ENCODE measurements around the gene RPAP3. TPM values are rescaled to one million over a fixed set of nuclear protein-coding genes. Genes with fewer than 3 reads are reported as not detected.

The RPAP3 gene
- total and polyA plus RNA-seq, 10 donors = 12.2 to 35.5 (median 26.4) TPM

GRCh38 chr12:47735649-47736048 is 29.8 kb upstream of the RPAP3 start:
- peaks cover 7 to 63% (median 54%) of the 10 kb centered on the region in 6 donors for H3K4me1 ChIP-seq
- H3K9me3 ChIP-seq = no peaks in the 10 kb centered on the region
- no peaks in the 10 kb centered on the region for H3K27me3 ChIP-seq (replicated peaks in 1 of 7)
- H3K4me3 ChIP-seq = no peak overlapping the region
- H3K36me3 ChIP-seq = peaks cover 0 to 18% (median 0%) of the 10 kb centered on the region in 6 donors
- TF ChIP-seq POLR2AphosphoS5 (IDR thresholded peaks at IDR 0.05) (no peak), CTCF (IDR thresholded peaks at IDR 0.05 in 8 of 11, conservative IDR thresholded peaks at IDR 0.05 in 3 of 11) (no peak), POLR2A (IDR thresholded peaks at IDR 0.05) (no peak)
- peak overlapping the region in 7 of 8 donors; percentile 8 to 81 (median 65) for H3K27ac ChIP-seq
- intact Hi-C loops (cut with DNase I; ENCODE audit: low total_unique reads) = no loop called here
- WGBS, 5 donors = 88 to 94% (median 91%) methylated on average over 10 to 11 of the region's 11 CpGs
- peak; percentile 64 for DNase-seq

GRCh38 chr12:47734725-47735480 is 29.1 kb upstream of the RPAP3 start:
- TF ChIP-seq POLR2AphosphoS5 (IDR thresholded peaks at IDR 0.05) (peak; percentile 12 to 62 (median 57)), POLR2A (IDR thresholded peaks at IDR 0.05) (no peak)
- intact Hi-C loops (cut with DNase I; ENCODE audit: low total_unique reads) = no loop called here
- no peak overlapping the region for H3K4me3 ChIP-seq
- DNase-seq = no peak
- H3K27me3 ChIP-seq (replicated peaks in 1 of 7) = no peaks in the 10 kb centered on the region
- H3K36me3 ChIP-seq = peaks cover 0 to 18% (median 0%) of the 10 kb centered on the region in 6 donors
- WGBS, 5 donors = 65 to 79% (median 75%) methylated on average over 8 to 12 of the region's 12 CpGs
- H3K9me3 ChIP-seq = no peaks in the 10 kb centered on the region
- peak overlapping the region in 6 of 8 donors; percentile 8 to 81 (median 68) for H3K27ac ChIP-seq
- H3K4me1 ChIP-seq = peaks cover 6 to 56% (median 47%) of the 10 kb centered on the region in 6 donors

- no peaks in the 10 kb centered on the region for H3K9me3 ChIP-seq
- intact Hi-C loops (cut with DNase I; ENCODE audit: low total_unique reads) = no loop called here
- no peak for TF ChIP-seq POLR2AphosphoS5 (IDR thresholded peaks at IDR 0.05)
- no peak for TF ChIP-seq CTCF (IDR thresholded peaks at IDR 0.05 in 8 of 11, conservative IDR thresholded peaks at IDR 0.05 in 3 of 11)
- TF ChIP-seq POLR2A (IDR thresholded peaks at IDR 0.05) = no peak
- no peaks in the 10 kb centered on the region for H3K27me3 ChIP-seq (replicated peaks in 1 of 7)
- H3K4me1 ChIP-seq = peaks cover 6 to 44% (median 37%) of the 10 kb centered on the region in 6 donors
- DNase-seq = no peak
- peaks cover 0 to 20% (median 0%) of the 10 kb centered on the region in 6 donors for H3K36me3 ChIP-seq
- WGBS, 5 donors = 75 to 93% (median 86%) methylated on average over 3 to 4 of the region's 4 CpGs
- H3K4me3 ChIP-seq = no peak overlapping the region
- H3K27ac ChIP-seq = no peak overlapping the region
Measured at GRCh38 chr12:47733142-47733541, 27.3 kb upstream of the RPAP3 start.

- WGBS, 5 donors = 57 to 85% (median 68%) methylated on average over 2 of the region's 2 CpGs
- intact Hi-C loops (cut with DNase I; ENCODE audit: low total_unique reads) = no loop called here
Measured at GRCh38 chr12:47732504-47732903, 26.7 kb upstream of the RPAP3 start.

More at GRCh38 chr12:47732504-47732903, 26.7 kb upstream of the RPAP3 start:
- DNase-seq = no peak
- TF ChIP-seq POLR2AphosphoS5 (IDR thresholded peaks at IDR 0.05) (no peak), CTCF (IDR thresholded peaks at IDR 0.05 in 8 of 11, conservative IDR thresholded peaks at IDR 0.05 in 3 of 11) (no peak), POLR2A (IDR thresholded peaks at IDR 0.05) (no peak)
- Histone ChIP-seq H3K4me3 (no peak overlapping the region), H3K4me1 (peaks cover 6 to 38% (median 30%) of the 10 kb centered on the region in 6 donors), H3K27ac (no peak overlapping the region), H3K27me3 (replicated peaks in 1 of 7) (no peaks in the 10 kb centered on the region), H3K9me3 (no peaks in the 10 kb centered on the region), H3K36me3 (peaks cover 0 to 14% (median 0%) of the 10 kb centered on the region in 6 donors)

All from spleen (tissue), 11 donors.